Measurements from ENCODE around the gene ATP6V1F.

DNA sequence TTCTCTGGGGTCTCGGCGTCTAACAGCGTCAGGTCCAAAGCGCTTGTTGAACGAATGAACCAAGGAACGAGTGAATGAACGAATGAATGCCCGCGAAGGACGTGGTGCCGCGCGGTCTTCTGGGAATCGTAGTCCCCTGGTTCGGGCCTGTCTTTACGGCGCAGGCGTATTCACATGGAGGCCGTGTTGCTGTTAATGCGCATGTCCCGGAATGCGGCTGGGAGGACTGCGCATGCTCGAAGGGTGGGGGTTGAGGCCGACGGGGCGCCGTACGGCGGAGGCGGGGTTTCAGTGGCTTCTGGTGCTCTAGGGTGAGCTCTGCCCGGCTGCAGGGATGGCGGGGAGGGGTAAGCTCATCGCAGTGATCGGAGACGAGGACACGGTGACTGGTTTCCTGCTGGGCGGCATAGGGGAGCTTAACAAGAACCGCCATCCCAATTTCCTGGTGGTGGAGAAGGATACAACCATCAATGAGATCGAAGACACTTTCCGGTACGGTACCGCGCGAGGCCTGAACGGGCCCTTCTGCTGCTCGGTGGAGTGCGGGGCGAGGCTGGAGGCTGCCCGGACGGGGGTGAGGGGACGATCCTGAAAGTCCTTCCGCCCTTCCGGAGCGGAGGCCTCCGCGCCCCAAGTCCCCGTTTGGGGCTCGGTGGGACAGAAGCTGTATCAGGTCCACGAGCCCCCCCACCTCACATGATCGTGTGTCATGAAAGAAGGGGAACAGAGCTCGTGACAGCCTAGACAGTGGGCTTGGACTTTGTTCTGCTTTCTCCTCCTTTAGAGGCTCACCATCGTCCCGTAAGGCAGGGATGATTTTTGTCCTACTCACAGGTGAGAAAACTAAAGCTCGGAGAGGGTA, at the start of gene ATP6V1F:
- no peak for TF ChIP-seq EZH2 (IDR thresholded peaks at IDR 0.05; ENCODE audit: low read depth)
- TF ChIP-seq, protein P1, sequence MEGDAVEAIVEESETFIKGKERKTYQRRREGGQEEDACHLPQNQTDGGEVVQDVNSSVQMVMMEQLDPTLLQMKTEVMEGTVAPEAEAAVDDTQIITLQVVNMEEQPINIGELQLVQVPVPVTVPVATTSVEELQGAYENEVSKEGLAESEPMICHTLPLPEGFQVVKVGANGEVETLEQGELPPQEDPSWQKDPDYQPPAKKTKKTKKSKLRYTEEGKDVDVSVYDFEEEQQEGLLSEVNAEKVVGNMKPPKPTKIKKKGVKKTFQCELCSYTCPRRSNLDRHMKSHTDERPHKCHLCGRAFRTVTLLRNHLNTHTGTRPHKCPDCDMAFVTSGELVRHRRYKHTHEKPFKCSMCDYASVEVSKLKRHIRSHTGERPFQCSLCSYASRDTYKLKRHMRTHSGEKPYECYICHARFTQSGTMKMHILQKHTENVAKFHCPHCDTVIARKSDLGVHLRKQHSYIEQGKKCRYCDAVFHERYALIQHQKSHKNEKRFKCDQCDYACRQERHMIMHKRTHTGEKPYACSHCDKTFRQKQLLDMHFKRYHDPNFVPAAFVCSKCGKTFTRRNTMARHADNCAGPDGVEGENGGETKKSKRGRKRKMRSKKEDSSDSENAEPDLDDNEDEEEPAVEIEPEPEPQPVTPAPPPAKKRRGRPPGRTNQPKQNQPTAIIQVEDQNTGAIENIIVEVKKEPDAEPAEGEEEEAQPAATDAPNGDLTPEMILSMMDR (conservative IDR thresholded peaks at IDR 0.05), result no peak

Data from PC-9 (cell line).